Right atrium auricular region (tissue), 2 donors: Measurements from ENCODE around the gene ATP1A4. TPM values are rescaled to one million over a fixed set of nuclear protein-coding genes. Genes with fewer than 3 reads are reported as not detected.

Source experiments
- DNase-seq: peaks from one replicate; pipeline ENCODE4 v3.0.0-alpha.2; 2019; ENCODE audit warnings: low spot score
- H3K27ac ChIP-seq, 2 donors: fragments of 200-600 bp; sonication (generic); 1 replicate in 1 of 2; 2 replicates in 1 of 2; pipeline ENCODE4 v1.5.1; 2016 to 2019
- H3K27me3 ChIP-seq, 2 donors: fragments of 200-600 bp; sonication (generic); one replicate each; pipeline versions ENCODE4 v1.5.1 to v1.6.0; 2017 to 2019
- H3K36me3 ChIP-seq: fragments of 200-600 bp; sonication (generic); one replicate; pipeline ENCODE4 v1.5.1; 2016
- H3K4me1 ChIP-seq, 2 donors: fragments of 200-600 bp; sonication (generic); one replicate each; pipeline versions ENCODE4 v1.5.1 to v1.6.0; 2017 to 2019
- H3K4me3 ChIP-seq, 2 donors: fragments of 200-600 bp; sonication (generic); 1 replicate in 1 of 2; 2 replicates in 1 of 2; pipeline ENCODE4 v1.5.1; 2017 to 2019; ENCODE audit warnings: mild to moderate bottlenecking in 1 of 2, moderate library complexity in 1 of 2
- H3K9me3 ChIP-seq, 2 donors: fragments of 200-600 bp; sonication (generic); one replicate each; pipeline ENCODE4 v1.5.1; 2019
- CTCF ChIP-seq, 2 donors: fragments of 200-600 bp; sonication (generic); IDR thresholded peaks; one replicate each; pipeline ENCODE4 v1.5.1; 2019; ENCODE audit warnings: antibody characterized with exemption in 2 of 2
- total RNA-seq, 2 donors: library from RNA; depleted of rRNA; stranded (reverse); fragments of >200 nt; gene quantifications; one replicate each; pipeline ENCODE4 v1.1.0, GENCODE V29; 2016

The ATP1A4 gene
- total RNA-seq, 2 donors from 2014 or later: not detected

- DNase-seq: no peak
- Histone ChIP-seq H3K9me3 (no peaks in the 10 kb centered on the region), H3K27me3 (no peaks in the 10 kb centered on the region), H3K4me1 (peaks cover 0 to 41% of the 10 kb centered on the region in 2 donors), H3K27ac (peak overlapping the region in 1 of 2 donors; percentile 90), H3K36me3 (peaks cover 30% of the 10 kb centered on the region), H3K4me3 (no peak overlapping the region)
- no peak for TF ChIP-seq CTCF (IDR thresholded peaks at IDR 0.05)
Observed at GRCh38 chr1:160118928-160119327, 32.5 kb upstream of the ATP1A4 start.

GRCh38 chr1:160120797-160121196 lies 30.6 kb upstream of the ATP1A4 start:
- no peak overlapping the region for H3K27ac ChIP-seq
- no peak for DNase-seq
- H3K4me3 ChIP-seq: no peak overlapping the region
- H3K27me3 ChIP-seq: no peaks in the 10 kb centered on the region
- H3K4me1 ChIP-seq: peaks cover 0 to 42% of the 10 kb centered on the region in 2 donors
- H3K9me3 ChIP-seq: no peaks in the 10 kb centered on the region
- no peak for TF ChIP-seq CTCF (IDR thresholded peaks at IDR 0.05)
- peaks cover 40% of the 10 kb centered on the region for H3K36me3 ChIP-seq

- Histone ChIP-seq H3K27ac (no peak overlapping the region), H3K4me3 (no peak overlapping the region), H3K4me1 (peaks cover 0 to 42% of the 10 kb centered on the region in 2 donors), H3K9me3 (no peaks in the 10 kb centered on the region), H3K36me3 (peaks cover 46% of the 10 kb centered on the region), H3K27me3 (no peaks in the 10 kb centered on the region)
- DNase-seq: no peak
- no peak for TF ChIP-seq CTCF (IDR thresholded peaks at IDR 0.05)
Observed at GRCh38 chr1:160121388-160121787, 30.0 kb upstream of the ATP1A4 start.

- Histone ChIP-seq H3K27me3 (no peaks in the 10 kb centered on the region), H3K36me3 (peaks cover 63% of the 10 kb centered on the region), H3K27ac (peak overlapping the region in 1 of 2 donors; percentile 65), H3K9me3 (no peaks in the 10 kb centered on the region), H3K4me3 (no peak overlapping the region), H3K4me1 (peaks cover 0 to 38% of the 10 kb centered on the region in 2 donors)
- DNase-seq: no peak
- TF ChIP-seq CTCF (IDR thresholded peaks at IDR 0.05): no peak
Observed at GRCh38 chr1:160122978-160123495, 28.4 kb upstream of the ATP1A4 start.

- Histone ChIP-seq H3K9me3 (no peaks in the 10 kb centered on the region), H3K36me3 (peaks cover 63% of the 10 kb centered on the region), H3K4me1 (peaks cover 0 to 38% of the 10 kb centered on the region in 2 donors), H3K27me3 (no peaks in the 10 kb centered on the region), H3K27ac (peak overlapping the region in 1 of 2 donors; percentile 65), H3K4me3 (no peak overlapping the region)
- DNase-seq: no peak
- no peak for TF ChIP-seq CTCF (IDR thresholded peaks at IDR 0.05)
Observed at GRCh38 chr1:160123726-160124125, 27.7 kb upstream of the ATP1A4 start.
